AG09309 (cell line): ENCODE data around the gene SLC26A1.

ENCODE experiments used
- DNase-seq: peaks from one replicate; pipeline ENCODE4 v3.0.0-alpha.2; 2010; ENCODE audit warnings: low read depth
- H3K4me3 ChIP-seq: 2 replicates; pipeline ENCODE4 v1.5.1; 2011; ENCODE audit warnings: mild to moderate bottlenecking, low read depth, low read length, moderate library complexity; ENCODE audit not compliant: control insufficient read depth
- CTCF ChIP-seq: IDR thresholded peaks from 2 replicates; pipeline ENCODE4 v1.5.1; 2011; ENCODE audit warnings: mild to moderate bottlenecking, low read depth, low read length, inconsistent platforms; ENCODE audit not compliant: insufficient read depth, control insufficient read depth; ENCODE audit errors: missing control alignments

SLC26A1 gene

GRCh38 chr4:1018147-1019020, 25.2 kb upstream of the SLC26A1 start:
- no peak for TF ChIP-seq CTCF
- H3K4me3 ChIP-seq: no peak overlapping the region
- DNase-seq: no peak

GRCh38 chr4:1017706-1018105, 24.5 kb upstream of the SLC26A1 start:
- no peak overlapping the region for H3K4me3 ChIP-seq
- TF ChIP-seq CTCF: no peak
- no peak for DNase-seq

- TF ChIP-seq CTCF: no peak
- no peak overlapping the region for H3K4me3 ChIP-seq
- DNase-seq: no peak
These were observed 24.0 kb upstream of the SLC26A1 start for GRCh38 chr4:1017211-1017610.

- no peak overlapping the region for H3K4me3 ChIP-seq
- no peak for TF ChIP-seq CTCF
- no peak for DNase-seq
These were observed 22.5 kb upstream of the SLC26A1 start for GRCh38 chr4:1015746-1016145.

- no peak for TF ChIP-seq CTCF
- no peak overlapping the region for H3K4me3 ChIP-seq
- DNase-seq: no peak
These were observed 22.0 kb upstream of the SLC26A1 start for GRCh38 chr4:1015179-1015578.

- H3K4me3 ChIP-seq: no peak overlapping the region
- no peak for TF ChIP-seq CTCF
- DNase-seq: no peak
These were observed 21.3 kb upstream of the SLC26A1 start for GRCh38 chr4:1014291-1015167.
